ENCODE measurements around the gene YES1.

GRCh38 chr18:785242-785641, 26.8 kb downstream of the YES1 start:
- TF ChIP-seq, protein P1, sequence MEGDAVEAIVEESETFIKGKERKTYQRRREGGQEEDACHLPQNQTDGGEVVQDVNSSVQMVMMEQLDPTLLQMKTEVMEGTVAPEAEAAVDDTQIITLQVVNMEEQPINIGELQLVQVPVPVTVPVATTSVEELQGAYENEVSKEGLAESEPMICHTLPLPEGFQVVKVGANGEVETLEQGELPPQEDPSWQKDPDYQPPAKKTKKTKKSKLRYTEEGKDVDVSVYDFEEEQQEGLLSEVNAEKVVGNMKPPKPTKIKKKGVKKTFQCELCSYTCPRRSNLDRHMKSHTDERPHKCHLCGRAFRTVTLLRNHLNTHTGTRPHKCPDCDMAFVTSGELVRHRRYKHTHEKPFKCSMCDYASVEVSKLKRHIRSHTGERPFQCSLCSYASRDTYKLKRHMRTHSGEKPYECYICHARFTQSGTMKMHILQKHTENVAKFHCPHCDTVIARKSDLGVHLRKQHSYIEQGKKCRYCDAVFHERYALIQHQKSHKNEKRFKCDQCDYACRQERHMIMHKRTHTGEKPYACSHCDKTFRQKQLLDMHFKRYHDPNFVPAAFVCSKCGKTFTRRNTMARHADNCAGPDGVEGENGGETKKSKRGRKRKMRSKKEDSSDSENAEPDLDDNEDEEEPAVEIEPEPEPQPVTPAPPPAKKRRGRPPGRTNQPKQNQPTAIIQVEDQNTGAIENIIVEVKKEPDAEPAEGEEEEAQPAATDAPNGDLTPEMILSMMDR (IDR thresholded peaks at IDR 0.05; ENCODE audit: low read length), result no peak
- no peak for TF ChIP-seq EZH2 (IDR thresholded peaks at IDR 0.05; ENCODE audit: borderline replicate concordance, low read length)
